ENCODE measurements around the gene SLC2A5. TPM values are rescaled to one million over a fixed set of nuclear protein-coding genes. Genes with fewer than 3 reads are reported as not detected.

Gene SLC2A5
- polyA plus RNA-seq, 3 donors: 0.75 to 1.3 (median 0.81) TPM

DNA sequence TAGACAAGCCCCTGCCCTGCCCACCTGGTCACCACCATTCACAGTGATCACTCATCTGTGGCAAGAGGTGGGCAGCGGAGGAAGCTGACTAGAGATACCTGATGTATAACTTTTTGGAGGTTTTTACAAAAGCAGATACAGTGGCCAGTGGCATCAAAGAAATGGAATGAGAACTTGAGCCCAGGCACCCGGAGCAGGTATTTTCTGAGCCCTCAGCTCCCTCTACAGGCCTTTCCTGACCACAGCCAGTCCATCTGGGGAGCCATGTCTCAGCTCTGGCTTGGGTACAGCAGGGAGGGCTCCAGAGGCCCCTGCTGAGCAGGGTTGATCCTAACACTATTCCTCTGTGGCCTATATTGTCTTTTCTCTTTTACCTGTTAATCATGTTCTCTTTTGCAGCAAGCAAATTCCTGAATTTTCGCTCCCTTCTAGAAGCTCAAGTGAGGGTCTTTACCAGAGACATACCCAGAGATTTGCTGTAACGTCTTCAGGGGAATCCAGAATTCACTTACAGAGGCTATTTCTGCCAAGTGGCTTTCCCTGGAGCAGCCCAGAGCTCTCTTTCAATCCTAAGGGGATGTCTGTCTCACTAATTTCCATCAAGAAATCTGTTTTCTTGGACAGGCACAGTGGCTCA, 32.2 kb upstream of the SLC2A5 start:
- intact Hi-C loops (cut with micrococcal nuclease): loop anchor here (2.0 to 10.0 kb wide), 3 partner anchors 84 to 177 kb away; no protein-coding TSS in a partner anchor

DNA sequence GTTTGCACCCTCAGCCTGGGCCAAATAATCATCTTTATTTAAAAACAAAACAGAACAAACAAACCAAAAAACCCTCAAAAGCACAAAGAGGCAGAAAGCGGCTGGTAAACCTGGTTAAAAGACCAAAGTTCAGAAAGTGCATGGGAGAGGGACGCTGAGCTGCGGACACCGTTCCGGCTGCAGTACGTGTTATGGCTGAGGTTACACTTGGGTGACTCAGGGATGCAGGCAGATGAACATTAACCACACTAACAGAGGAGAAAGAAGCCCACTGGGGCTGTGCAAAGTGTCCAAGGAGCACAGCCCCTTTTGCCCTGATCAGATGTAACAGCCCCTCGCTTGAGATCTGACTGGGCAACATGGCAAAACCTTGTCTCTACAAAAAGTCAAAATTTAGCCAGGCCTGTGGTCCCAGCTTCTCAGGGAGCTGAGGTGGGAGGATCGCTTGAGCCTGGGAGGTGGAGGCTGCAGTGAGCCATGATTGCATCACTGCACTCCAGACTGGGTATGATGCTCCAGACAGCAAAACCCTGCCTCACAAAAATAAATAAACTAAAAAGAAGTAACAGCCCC, 31.1 kb upstream of the SLC2A5 start:
- Histone ChIP-seq H2AFZ (ENCODE audit: insufficient read depth, low read depth, low read length, poor library complexity, severe bottlenecking) (no peak overlapping the region), H3K4me1 (ENCODE audit: control insufficient read depth in 1 of 2, insufficient read depth in 2 of 2, low read length in 2 of 2) (no peaks in the 10 kb centered on the region), H3K9ac (ENCODE audit: insufficient read depth, low read length, poor library complexity, severe bottlenecking) (no peak overlapping the region), H3K36me3 (replicated peaks in 1 of 2; ENCODE audit: control insufficient read depth in 1 of 2, insufficient read depth in 2 of 2, low read length in 2 of 2) (peaks cover 0 to 4% of the 10 kb centered on the region in 2 donors), H4K20me1 (ENCODE audit: insufficient read depth, low read length) (no peaks in the 10 kb centered on the region), H3K27me3 (ENCODE audit: control insufficient read depth in 2 of 2, insufficient read depth in 2 of 2, low read length in 2 of 2) (no peaks in the 10 kb centered on the region), H3K79me2 (ENCODE audit: insufficient read depth, low read length) (no peaks in the 10 kb centered on the region), H3K4me2 (replicated peaks; ENCODE audit: extremely low read depth, low read length, poor library complexity, severe bottlenecking) (no peak overlapping the region), H3K27ac (ENCODE audit: low read depth in 1 of 2, low read length in 2 of 2) (no peak overlapping the region), H3K9me3 (replicated peaks in 1 of 2; ENCODE audit: control insufficient read depth in 1 of 2, insufficient read depth in 1 of 2, low read length in 2 of 2) (peaks cover 0 to 3% of the 10 kb centered on the region in 2 donors), H3K4me3 (replicated peaks in 1 of 3; ENCODE audit: low read depth in 2 of 3, low read length in 3 of 3) (no peak overlapping the region)
- Mint-ChIP-seq H3K4me3 (no peak overlapping the region), H3K27ac (no peak overlapping the region), H3K4me1 (peaks cover 10% of the 10 kb centered on the region), H3K27me3 (ENCODE audit: low read depth in 3 of 3) (peaks cover 0 to 3% (median 0%) of the 10 kb centered on the region in 3 donors), H3K36me3 (peaks cover 9 to 27% of the 10 kb centered on the region in 2 donors), H3K9me3 (peaks cover 3 to 9% (median 5%) of the 10 kb centered on the region in 7 donors)
- 90% methylated on average over 2 of the region's 8 CpGs for WGBS (ENCODE audit: insufficient coverage)
- intact Hi-C loops (cut with micrococcal nuclease): loop anchor here (2.0 to 10.0 kb wide), 3 partner anchors 83 to 176 kb away; no protein-coding TSS in a partner anchor
- DNase-seq: no peak
- TF ChIP-seq, protein P1, sequence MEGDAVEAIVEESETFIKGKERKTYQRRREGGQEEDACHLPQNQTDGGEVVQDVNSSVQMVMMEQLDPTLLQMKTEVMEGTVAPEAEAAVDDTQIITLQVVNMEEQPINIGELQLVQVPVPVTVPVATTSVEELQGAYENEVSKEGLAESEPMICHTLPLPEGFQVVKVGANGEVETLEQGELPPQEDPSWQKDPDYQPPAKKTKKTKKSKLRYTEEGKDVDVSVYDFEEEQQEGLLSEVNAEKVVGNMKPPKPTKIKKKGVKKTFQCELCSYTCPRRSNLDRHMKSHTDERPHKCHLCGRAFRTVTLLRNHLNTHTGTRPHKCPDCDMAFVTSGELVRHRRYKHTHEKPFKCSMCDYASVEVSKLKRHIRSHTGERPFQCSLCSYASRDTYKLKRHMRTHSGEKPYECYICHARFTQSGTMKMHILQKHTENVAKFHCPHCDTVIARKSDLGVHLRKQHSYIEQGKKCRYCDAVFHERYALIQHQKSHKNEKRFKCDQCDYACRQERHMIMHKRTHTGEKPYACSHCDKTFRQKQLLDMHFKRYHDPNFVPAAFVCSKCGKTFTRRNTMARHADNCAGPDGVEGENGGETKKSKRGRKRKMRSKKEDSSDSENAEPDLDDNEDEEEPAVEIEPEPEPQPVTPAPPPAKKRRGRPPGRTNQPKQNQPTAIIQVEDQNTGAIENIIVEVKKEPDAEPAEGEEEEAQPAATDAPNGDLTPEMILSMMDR (IDR thresholded peaks at IDR 0.05): no peak

More for the DNA sequence above, 32.2 kb upstream of the SLC2A5 start:
- no peak overlapping the region for H3K4me2 ChIP-seq (replicated peaks; ENCODE audit: extremely low read depth, low read length, poor library complexity, severe bottlenecking)
- Mint-ChIP-seq H3K27me3 (ENCODE audit: low read depth in 3 of 3) (peaks cover 0 to 3% (median 0%) of the 10 kb centered on the region in 3 donors), H3K36me3 (peaks cover 9 to 24% of the 10 kb centered on the region in 2 donors), H3K27ac (peak overlapping the region in 2 of 7 donors; percentile 57 to 58), H3K4me3 (no peak overlapping the region), H3K9me3 (peaks cover 0 to 4% (median 2%) of the 10 kb centered on the region in 7 donors), H3K4me1 (peaks cover 10% of the 10 kb centered on the region)
- no peaks in the 10 kb centered on the region for H4K20me1 ChIP-seq (ENCODE audit: insufficient read depth, low read length)
- no peaks in the 10 kb centered on the region for H3K4me1 ChIP-seq (ENCODE audit: control insufficient read depth in 1 of 2, insufficient read depth in 2 of 2, low read length in 2 of 2)
- H3K4me3 ChIP-seq (replicated peaks in 1 of 3; ENCODE audit: low read depth in 2 of 3, low read length in 3 of 3): no peak overlapping the region
- peak; percentile 50 to 63 (median 59) for DNase-seq
- no peaks in the 10 kb centered on the region for H3K27me3 ChIP-seq (ENCODE audit: control insufficient read depth in 2 of 2, insufficient read depth in 2 of 2, low read length in 2 of 2)
- H3K27ac ChIP-seq (ENCODE audit: low read depth in 1 of 2, low read length in 2 of 2): no peak overlapping the region
- no peaks in the 10 kb centered on the region for H3K9me3 ChIP-seq (replicated peaks in 1 of 2; ENCODE audit: control insufficient read depth in 1 of 2, insufficient read depth in 1 of 2, low read length in 2 of 2)
- no peak overlapping the region for H2AFZ ChIP-seq (ENCODE audit: insufficient read depth, low read depth, low read length, poor library complexity, severe bottlenecking)
- no peak overlapping the region for H3K9ac ChIP-seq (ENCODE audit: insufficient read depth, low read length, poor library complexity, severe bottlenecking)
- H3K36me3 ChIP-seq (replicated peaks in 1 of 2; ENCODE audit: control insufficient read depth in 1 of 2, insufficient read depth in 2 of 2, low read length in 2 of 2): peaks cover 0 to 4% of the 10 kb centered on the region in 2 donors
- WGBS (ENCODE audit: insufficient coverage): 52% methylated on average over 4 of the region's 4 CpGs
- no peaks in the 10 kb centered on the region for H3K79me2 ChIP-seq (ENCODE audit: insufficient read depth, low read length)
- TF ChIP-seq, protein P1 (IDR thresholded peaks at IDR 0.05): peak; percentile 84
